Right lung (tissue), 5 donors: ENCODE data around the gene FKBP11. TPM values are rescaled to one million over a fixed set of nuclear protein-coding genes. Genes with fewer than 3 reads are reported as not detected.
A peak's percentile ranks its signal among the peaks of the same experiment; 100 is the strongest.
"Not testable (repeated sequence)": the region's sequence is repeated elsewhere in the genome, so short reads cannot be mapped to it uniquely, and the experiment has no call there.

ENCODE experiments used
- DNase-seq, 2 donors: peaks; one replicate each; pipeline ENCODE4 v3.0.0-alpha.2; 2013
- polyA plus RNA-seq, 5 donors: library from polyadenylated mRNA; unstranded; fragments of 120-200 nt; gene quantifications; one replicate each; pipeline versions ENCODE4 v1.2.1 to v1.2.3, GENCODE V29; 2013; ENCODE audit warnings: inconsistent platforms in 1 of 5, low replicate concordance in 1 of 5; ENCODE audit not compliant: insufficient read length in 5 of 5, insufficient read depth in 1 of 5

FKBP11 gene
- polyA plus RNA-seq, 5 donors: 16.0 to 26.9 (median 21.8) TPM

GRCh38 chr12:48917857-48918537, 7.3 kb downstream of the FKBP11 start:
- no peak for DNase-seq

GRCh38 chr12:48910196-48910595, 15.1 kb downstream of the FKBP11 start:
- DNase-seq: no peak

- DNase-seq: not testable (repeated sequence)
Measured at GRCh38 chr12:48909698-48910097, 15.6 kb downstream of the FKBP11 start.

GRCh38 chr12:48907245-48907644, 18.0 kb downstream of the FKBP11 start:
- no peak for DNase-seq

GRCh38 chr12:48903982-48904411, 21.3 kb downstream of the FKBP11 start:
- peak; percentile 79 to 80 for DNase-seq

GRCh38 chr12:48903363-48903981, 21.8 kb downstream of the FKBP11 start:
- DNase-seq: no peak

GRCh38 chr12:48901278-48901677, 24.0 kb downstream of the FKBP11 start:
- no peak for DNase-seq

GRCh38 chr12:48899651-48900050, 25.6 kb downstream of the FKBP11 start:
- no peak for DNase-seq

GRCh38 chr12:48894271-48894670, 31.0 kb downstream of the FKBP11 start:
- DNase-seq: no peak

GRCh38 chr12:48890657-48891418, 34.5 kb downstream of the FKBP11 start:
- peak; percentile 54 to 70 for DNase-seq

GRCh38 chr12:48889679-48890078, 35.6 kb downstream of the FKBP11 start:
- no peak for DNase-seq

- no peak for DNase-seq
Measured at GRCh38 chr12:48883305-48884161, 41.8 kb downstream of the FKBP11 start.

GRCh38 chr12:48882972-48883304, 42.4 kb downstream of the FKBP11 start:
- no peak for DNase-seq

GRCh38 chr12:48882315-48882687, 43.0 kb downstream of the FKBP11 start:
- no peak for DNase-seq

GRCh38 chr12:48881686-48882314, 43.5 kb downstream of the FKBP11 start:
- DNase-seq: no peak

- DNase-seq: no peak
Measured at GRCh38 chr12:48880647-48881046, 44.6 kb downstream of the FKBP11 start.

- DNase-seq: no peak
Measured at GRCh38 chr12:48878548-48878947, 46.7 kb downstream of the FKBP11 start.

GRCh38 chr12:48875944-48876515, 49.3 kb downstream of the FKBP11 start:
- DNase-seq: no peak

- not testable (repeated sequence) for DNase-seq
Measured at GRCh38 chr12:48873534-48873933, 51.8 kb downstream of the FKBP11 start.

- DNase-seq: no peak
Measured at GRCh38 chr12:48873096-48873495, 52.2 kb downstream of the FKBP11 start.
